ENCODE data around the gene TVP23A.

Gene TVP23A

GRCh38 chr16:10738231-10739077 lies 80.1 kb downstream of the TVP23A start (continued):
- peak; percentile 92 for TF ChIP-seq ZNF362 (tag by site-specific recombination; IDR thresholded peaks at IDR 0.05)
- no peak for TF ChIP-seq ZNF112 (tag by site-specific recombination; IDR thresholded peaks at IDR 0.05)
- no peak for TF ChIP-seq ZNF596 (tag by site-specific recombination; IDR thresholded peaks at IDR 0.05)
- no peak for TF ChIP-seq ZNF776 (tag by site-specific recombination; IDR thresholded peaks at IDR 0.05; ENCODE audit: borderline replicate concordance)
- no peak for TF ChIP-seq KLF16 (tag by site-specific recombination; IDR thresholded peaks at IDR 0.05)
- TF ChIP-seq TCF7L2 (IDR thresholded peaks at IDR 0.05; ENCODE audit: borderline replicate concordance, low read depth, low read length) = no peak
- no peak for TF ChIP-seq ZNF223 (tag by site-specific recombination; IDR thresholded peaks at IDR 0.05)
- no peak for TF ChIP-seq ZNF707 (tag by site-specific recombination; IDR thresholded peaks at IDR 0.05)
- TF ChIP-seq ZBTB8A (tag by site-specific recombination; IDR thresholded peaks at IDR 0.05) = no peak
- peak; percentile 77 for TF ChIP-seq HIC1 (tag by site-specific recombination; IDR thresholded peaks at IDR 0.05)
- no peak for TF ChIP-seq ZNF174 (tag by site-specific recombination; IDR thresholded peaks at IDR 0.05)
- TF ChIP-seq ZSCAN23 (tag by site-specific recombination; IDR thresholded peaks at IDR 0.05) = 0 out of 2 replicates have a peak, but pooled peaks have one; percentile 70
- no peak for TF ChIP-seq SCRT2 (tag by site-specific recombination; IDR thresholded peaks at IDR 0.05)
- peak; percentile 59 for TF ChIP-seq KLF1 (tag by site-specific recombination; IDR thresholded peaks at IDR 0.05)
- TF ChIP-seq PRDM4 (tag by site-specific recombination; IDR thresholded peaks at IDR 0.05) = no peak
- TF ChIP-seq ZNF654 (tag by site-specific recombination; IDR thresholded peaks at IDR 0.05; ENCODE audit: low read depth) = 0 out of 2 replicates have a peak, but pooled peaks have one; percentile 16
- TF ChIP-seq MZF1 (tag by site-specific recombination; IDR thresholded peaks at IDR 0.05; ENCODE audit: borderline replicate concordance) = no peak
- peak; percentile 87; the same call in 1 of the 2 replicates for TF ChIP-seq TSHZ1 (tag by site-specific recombination; IDR thresholded peaks at IDR 0.05; ENCODE audit: borderline replicate concordance)
- TF ChIP-seq ZNF658 (tag by site-specific recombination; IDR thresholded peaks at IDR 0.05) = no peak
- TF ChIP-seq ZNF544 (tag by site-specific recombination; IDR thresholded peaks at IDR 0.05) = no peak
- TF ChIP-seq ZNF404 (tag by site-specific recombination; IDR thresholded peaks at IDR 0.05) = no peak
- 0 out of 2 replicates have a peak, but pooled peaks have one; percentile 28 for TF ChIP-seq ZBTB17 (tag by site-specific recombination; IDR thresholded peaks at IDR 0.05)
- TF ChIP-seq EGR2 (tag by site-specific recombination; IDR thresholded peaks at IDR 0.05; ENCODE audit: low read depth) = peak; percentile 54; the same call in 1 of the 2 replicates
- TF ChIP-seq ZNF394 (tag by site-specific recombination; IDR thresholded peaks at IDR 0.05; ENCODE audit: borderline replicate concordance) = 0 out of 2 replicates have a peak, but pooled peaks have one; percentile 17
- TF ChIP-seq ZNF585B (tag by site-specific recombination; IDR thresholded peaks at IDR 0.05) = no peak
- TF ChIP-seq ZNF26 (tag by site-specific recombination; IDR thresholded peaks at IDR 0.05) = no peak
- peak; percentile 70; the same call in 1 of the 2 replicates for TF ChIP-seq ZNF16 (tag by site-specific recombination; IDR thresholded peaks at IDR 0.05; ENCODE audit: low read depth)

All from HEK293 (cell line).